GM12875 (cell line): ENCODE results near the gene TULP4.
A peak's percentile ranks its signal among the peaks of the same experiment; 100 is the strongest.

Experiments used
- H3K4me3 ChIP-seq: one replicate; pipeline ENCODE4 v1.5.1; 2011; ENCODE audit warnings: low read depth, low read length, control low read depth
- CTCF ChIP-seq: IDR thresholded peaks from 2 replicates; pipeline ENCODE4 v1.5.1; 2011; ENCODE audit warnings: low read depth, mild to moderate bottlenecking, control low read depth, inconsistent platforms, low read length, moderate library complexity, borderline replicate concordance; ENCODE audit not compliant: insufficient read depth

The TULP4 gene

GRCh38 chr6:158536891-158537798, 224.9 kb downstream of the TULP4 start:
- no peak for TF ChIP-seq CTCF
- H3K4me3 ChIP-seq = peak overlapping the region; percentile 2

DNA sequence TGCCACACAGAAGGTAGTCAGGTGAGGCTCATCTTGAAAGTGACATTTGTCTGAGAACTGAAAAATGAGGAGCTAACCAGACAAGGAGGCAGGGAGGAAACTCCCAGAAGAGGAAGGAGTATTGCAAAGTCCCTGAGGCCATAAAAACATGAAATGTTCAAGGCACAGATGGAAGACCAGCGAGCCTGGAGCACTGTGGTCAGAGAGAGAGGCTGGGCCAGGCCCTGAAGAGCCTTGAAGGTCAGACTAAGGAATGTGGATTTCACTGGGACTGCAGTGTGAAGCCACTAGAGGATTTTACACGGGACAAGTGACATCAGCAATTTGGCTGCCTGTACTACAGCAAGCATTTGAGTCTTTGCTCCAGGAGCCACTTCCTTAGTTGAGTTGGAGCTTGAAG, 226.5 kb downstream of the TULP4 start:
- H3K4me3 ChIP-seq = no peak overlapping the region
- TF ChIP-seq CTCF = no peak

- TF ChIP-seq CTCF = no peak
- no peak overlapping the region for H3K4me3 ChIP-seq
These were observed 227.1 kb downstream of the TULP4 start for GRCh38 chr6:158539413-158539812.

DNA sequence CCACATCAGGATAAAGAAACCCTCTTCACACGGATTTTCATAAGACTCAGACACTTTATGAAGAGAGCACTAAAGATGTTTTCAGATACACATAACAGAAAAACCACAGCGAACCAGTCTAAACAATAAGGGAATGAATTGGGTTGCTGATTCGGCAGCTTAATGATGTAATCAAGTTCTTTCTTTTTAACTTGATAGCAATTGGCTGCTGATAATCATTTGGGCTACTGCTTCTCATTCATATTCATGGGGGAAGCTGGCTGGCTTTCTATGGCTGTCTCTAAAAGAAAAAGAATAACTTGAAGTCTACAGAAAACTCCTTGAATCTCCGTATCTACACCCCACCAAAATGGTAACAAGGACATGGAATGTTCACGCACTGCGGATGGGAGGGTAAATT, 227.6 kb downstream of the TULP4 start:
- TF ChIP-seq CTCF = no peak

DNA sequence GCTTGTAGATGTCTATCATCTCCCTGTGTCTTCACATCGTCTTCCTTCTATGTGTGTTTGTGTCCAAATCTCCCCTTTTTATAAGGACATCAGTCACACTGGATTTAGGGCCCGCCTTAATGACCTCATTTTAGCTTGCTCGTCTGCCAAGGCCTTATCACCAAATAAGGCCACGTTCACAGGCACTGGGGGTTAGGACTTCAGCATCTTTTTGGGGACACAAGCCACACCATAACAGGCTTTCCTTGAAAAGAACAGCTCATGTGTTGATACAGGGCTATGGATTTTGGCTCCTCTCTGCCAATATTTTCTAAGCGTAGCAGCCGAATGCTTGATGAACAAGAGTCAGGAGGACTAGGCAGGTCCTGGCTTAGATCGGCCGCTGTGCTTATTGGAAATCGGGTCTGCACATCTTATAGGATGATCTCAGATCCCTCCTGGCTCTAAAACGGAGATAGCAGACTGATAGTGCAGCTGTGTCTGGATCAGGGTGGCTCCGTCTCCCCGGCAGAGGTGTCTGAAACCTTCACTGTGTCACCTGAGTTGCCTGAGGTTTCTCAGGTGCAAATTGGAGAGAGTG, 231.4 kb downstream of the TULP4 start:
- no peak for TF ChIP-seq CTCF
- H3K4me3 ChIP-seq = no peak overlapping the region

More for the DNA sequence above, 227.6 kb downstream of the TULP4 start:
- H3K4me3 ChIP-seq = no peak overlapping the region

- no peak for TF ChIP-seq CTCF
- H3K4me3 ChIP-seq = no peak overlapping the region
These were observed 232.2 kb downstream of the TULP4 start for GRCh38 chr6:158544428-158544827.
